ENCODE measurements around the gene USH2A. TPM values are rescaled to one million over a fixed set of nuclear protein-coding genes. Genes with fewer than 3 reads are reported as not detected.

The USH2A gene
- total and polyA plus RNA-seq, 8 donors, result 0.03 to 0.06 (median 0.04) TPM; not detected in 2

- no peak for ATAC-seq
- TF ChIP-seq CTCF (IDR thresholded peaks at IDR 0.05), result no peak
- Histone ChIP-seq H3K27me3 (no peaks in the 10 kb centered on the region), H3K9me3 (no peaks in the 10 kb centered on the region), H3K4me3 (no peak overlapping the region), H3K36me3 (no peaks in the 10 kb centered on the region), H3K27ac (no peak overlapping the region), H3K4me1 (no peaks in the 10 kb centered on the region)
- intact Hi-C loops (cut with DNase I), result no loop called here
- DNase-seq, result no peak
Observed at GRCh38 chr1:215794156-215794555, 629.1 kb downstream of the USH2A start.

GRCh38 chr1:215793180-215793579 lies 630.1 kb downstream of the USH2A start:
- Histone ChIP-seq H3K27me3 (no peaks in the 10 kb centered on the region), H3K4me3 (no peak overlapping the region), H3K36me3 (no peaks in the 10 kb centered on the region), H3K4me1 (no peaks in the 10 kb centered on the region), H3K27ac (no peak overlapping the region), H3K9me3 (no peaks in the 10 kb centered on the region)
- no peak for TF ChIP-seq CTCF (IDR thresholded peaks at IDR 0.05)
- no peak for DNase-seq
- peak; percentile 24 for ATAC-seq
- intact Hi-C loops (cut with DNase I), result no loop called here

GRCh38 chr1:215792446-215792845 lies 630.8 kb downstream of the USH2A start:
- intact Hi-C loops (cut with DNase I), result no loop called here
- DNase-seq, result no peak
- Histone ChIP-seq H3K4me3 (no peak overlapping the region), H3K27ac (no peak overlapping the region), H3K4me1 (no peaks in the 10 kb centered on the region), H3K36me3 (no peaks in the 10 kb centered on the region), H3K9me3 (no peaks in the 10 kb centered on the region), H3K27me3 (no peaks in the 10 kb centered on the region)
- no peak for TF ChIP-seq CTCF (IDR thresholded peaks at IDR 0.05)
- ATAC-seq, result no peak

GRCh38 chr1:215789981-215790380 lies 633.3 kb downstream of the USH2A start:
- DNase-seq, result no peak
- TF ChIP-seq CTCF (IDR thresholded peaks at IDR 0.05), result no peak

GRCh38 chr1:215786997-215787396 lies 636.3 kb downstream of the USH2A start:
- Histone ChIP-seq H3K36me3 (no peaks in the 10 kb centered on the region), H3K9me3 (no peaks in the 10 kb centered on the region), H3K4me3 (no peak overlapping the region), H3K4me1 (no peaks in the 10 kb centered on the region), H3K27me3 (no peaks in the 10 kb centered on the region), H3K27ac (no peak overlapping the region)
- intact Hi-C loops (cut with DNase I), result no loop called here
- TF ChIP-seq CTCF (IDR thresholded peaks at IDR 0.05), result no peak
- DNase-seq, result no peak
- ATAC-seq, result no peak

More at GRCh38 chr1:215789981-215790380, 633.3 kb downstream of the USH2A start:
- no peaks in the 10 kb centered on the region for H3K27me3 ChIP-seq
- no peak for ATAC-seq
- H3K4me1 ChIP-seq, result no peaks in the 10 kb centered on the region
- H3K4me3 ChIP-seq, result no peak overlapping the region
- no peaks in the 10 kb centered on the region for H3K36me3 ChIP-seq
- no peak overlapping the region for H3K27ac ChIP-seq
- intact Hi-C loops (cut with DNase I), result no loop called here
- H3K9me3 ChIP-seq, result no peaks in the 10 kb centered on the region

Measured in left lung (tissue), 10 donors.